Neutrophil (primary cell): ENCODE data around the gene BEND4.

Experiments used
- H3K27ac ChIP-seq: fragments of 200-600 bp; sonication (generic); 2 replicates; pipeline ENCODE4 v1.5.1; 2016; ENCODE audit warnings: mild to moderate bottlenecking, moderate library complexity
- H3K27me3 ChIP-seq: fragments of 200-600 bp; sonication (generic); 2 replicates; pipeline ENCODE4 v1.6.0; 2016; ENCODE audit warnings: mild to moderate bottlenecking
- H3K36me3 ChIP-seq: fragments of 200-600 bp; sonication (generic); 2 replicates; pipeline ENCODE4 v1.5.1; 2017
- H3K4me1 ChIP-seq, 2 experiments: fragments of 200-600 bp in 1 of 2; sonication (generic) in 1 of 2; 1 replicate in 1 of 2; 2 replicates in 1 of 2; pipeline versions ENCODE4 v1.5.1 to v1.6.1; 2013 to 2016; ENCODE audit warnings: low read depth in 1 of 2, low read length in 1 of 2, mild to moderate bottlenecking in 1 of 2, moderate library complexity in 1 of 2; ENCODE audit not compliant: control insufficient read depth in 1 of 2, insufficient read depth in 1 of 2
- H3K4me3 ChIP-seq, 2 experiments: fragments of 200-600 bp in 1 of 2; sonication (generic) in 1 of 2; 1 replicate in 1 of 2; 2 replicates in 1 of 2; pipeline ENCODE4 v1.5.1; 2013 to 2016; ENCODE audit warnings: low read depth in 1 of 2, low read length in 1 of 2, mild to moderate bottlenecking in 1 of 2, moderate library complexity in 1 of 2
- H3K9me3 ChIP-seq: fragments of 200-600 bp; sonication (generic); 2 replicates; pipeline ENCODE4 v1.5.1; 2016
- TF ChIP-seq, protein P1 (sequence below): fragments of 200-600 bp; sonication (generic); IDR thresholded peaks from 2 replicates; pipeline ENCODE4 v1.5.1; 2016; ENCODE audit warnings: antibody characterized with exemption

The BEND4 gene

GRCh38 chr4:42159271-42160001 is 7.0 kb upstream of the BEND4 start:
- Histone ChIP-seq H3K27ac (no peak overlapping the region), H3K4me3 (no peak overlapping the region), H3K27me3 (peaks cover 17% of the 10 kb centered on the region), H3K4me1 (no peaks in the 10 kb centered on the region), H3K9me3 (no peaks in the 10 kb centered on the region), H3K36me3 (no peaks in the 10 kb centered on the region)
- TF ChIP-seq, protein P1, sequence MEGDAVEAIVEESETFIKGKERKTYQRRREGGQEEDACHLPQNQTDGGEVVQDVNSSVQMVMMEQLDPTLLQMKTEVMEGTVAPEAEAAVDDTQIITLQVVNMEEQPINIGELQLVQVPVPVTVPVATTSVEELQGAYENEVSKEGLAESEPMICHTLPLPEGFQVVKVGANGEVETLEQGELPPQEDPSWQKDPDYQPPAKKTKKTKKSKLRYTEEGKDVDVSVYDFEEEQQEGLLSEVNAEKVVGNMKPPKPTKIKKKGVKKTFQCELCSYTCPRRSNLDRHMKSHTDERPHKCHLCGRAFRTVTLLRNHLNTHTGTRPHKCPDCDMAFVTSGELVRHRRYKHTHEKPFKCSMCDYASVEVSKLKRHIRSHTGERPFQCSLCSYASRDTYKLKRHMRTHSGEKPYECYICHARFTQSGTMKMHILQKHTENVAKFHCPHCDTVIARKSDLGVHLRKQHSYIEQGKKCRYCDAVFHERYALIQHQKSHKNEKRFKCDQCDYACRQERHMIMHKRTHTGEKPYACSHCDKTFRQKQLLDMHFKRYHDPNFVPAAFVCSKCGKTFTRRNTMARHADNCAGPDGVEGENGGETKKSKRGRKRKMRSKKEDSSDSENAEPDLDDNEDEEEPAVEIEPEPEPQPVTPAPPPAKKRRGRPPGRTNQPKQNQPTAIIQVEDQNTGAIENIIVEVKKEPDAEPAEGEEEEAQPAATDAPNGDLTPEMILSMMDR: no peak

- Histone ChIP-seq H3K36me3 (no peaks in the 10 kb centered on the region), H3K27ac (no peak overlapping the region), H3K9me3 (no peaks in the 10 kb centered on the region), H3K4me3 (peak overlapping the region in 1 of 2 experiments; percentile 45), H3K27me3 (peaks cover 88% of the 10 kb centered on the region), H3K4me1 (peaks cover 3 to 21% of the 10 kb centered on the region in 2 experiments)
- TF ChIP-seq, protein P1: no peak
Measured at GRCh38 chr4:42151568-42152506, 618 bp downstream of the BEND4 start.

- H3K9me3 ChIP-seq: no peaks in the 10 kb centered on the region
- peaks cover 90% of the 10 kb centered on the region for H3K27me3 ChIP-seq
- no peak overlapping the region for H3K27ac ChIP-seq
- no peaks in the 10 kb centered on the region for H3K36me3 ChIP-seq
- peaks cover 3 to 21% of the 10 kb centered on the region in 2 experiments for H3K4me1 ChIP-seq
- TF ChIP-seq, protein P1: no peak
- H3K4me3 ChIP-seq: peak overlapping the region in 1 of 2 experiments; percentile 45
Measured at GRCh38 chr4:42150653-42151567, 1.5 kb downstream of the BEND4 start.

GRCh38 chr4:42149004-42149403 is 3.5 kb downstream of the BEND4 start:
- TF ChIP-seq, protein P1: no peak
- Histone ChIP-seq H3K36me3 (no peaks in the 10 kb centered on the region), H3K4me1 (peaks cover 3 to 21% of the 10 kb centered on the region in 2 experiments), H3K27ac (no peak overlapping the region), H3K27me3 (peaks cover 74% of the 10 kb centered on the region), H3K9me3 (no peaks in the 10 kb centered on the region), H3K4me3 (no peak overlapping the region)

DNA sequence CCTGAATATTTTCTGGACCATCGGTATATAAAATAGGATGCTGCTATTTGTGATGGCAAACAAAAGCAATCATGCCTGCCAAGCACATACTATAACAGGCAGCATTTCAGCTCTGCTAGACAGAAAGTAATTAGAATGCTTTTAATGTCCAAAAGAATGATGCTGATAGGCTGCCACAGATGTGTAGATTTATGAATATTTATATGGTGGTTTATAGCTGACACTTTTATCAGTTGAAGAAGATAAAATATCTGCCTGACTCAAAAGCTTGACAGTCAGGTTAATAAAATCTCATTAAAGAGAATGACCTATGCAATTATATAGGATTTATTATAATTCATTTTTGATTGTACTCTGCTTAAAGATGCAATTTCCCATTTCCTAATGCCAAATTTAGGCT is 4.0 kb downstream of the BEND4 start:
- Histone ChIP-seq H3K4me1 (peaks cover 3 to 21% of the 10 kb centered on the region in 2 experiments), H3K27ac (no peak overlapping the region), H3K36me3 (no peaks in the 10 kb centered on the region), H3K27me3 (peaks cover 68% of the 10 kb centered on the region), H3K9me3 (no peaks in the 10 kb centered on the region), H3K4me3 (no peak overlapping the region)
- TF ChIP-seq, protein P1: no peak
